Stimulated activated CD4-positive, alpha-beta T cell treated with anti-CD3 and anti-CD28 coated beads, Interleukin-12 subunit alpha, Interleukin-12 subunit beta, amount 100 ng/mL, for 48 hours (primary cell): Measurements from ENCODE around the gene FGGY.

Experiments used
- DNase-seq, 3 donors: peaks; one replicate each; pipeline ENCODE4 v3.0.0-alpha.2; 2020; ENCODE audit warnings: low read depth in 2 of 3, low spot score in 1 of 3

The FGGY gene

GRCh38 chr1:59314776-59315528 lies 18.1 kb downstream of the FGGY start:
- DNase-seq, result no peak

DNA sequence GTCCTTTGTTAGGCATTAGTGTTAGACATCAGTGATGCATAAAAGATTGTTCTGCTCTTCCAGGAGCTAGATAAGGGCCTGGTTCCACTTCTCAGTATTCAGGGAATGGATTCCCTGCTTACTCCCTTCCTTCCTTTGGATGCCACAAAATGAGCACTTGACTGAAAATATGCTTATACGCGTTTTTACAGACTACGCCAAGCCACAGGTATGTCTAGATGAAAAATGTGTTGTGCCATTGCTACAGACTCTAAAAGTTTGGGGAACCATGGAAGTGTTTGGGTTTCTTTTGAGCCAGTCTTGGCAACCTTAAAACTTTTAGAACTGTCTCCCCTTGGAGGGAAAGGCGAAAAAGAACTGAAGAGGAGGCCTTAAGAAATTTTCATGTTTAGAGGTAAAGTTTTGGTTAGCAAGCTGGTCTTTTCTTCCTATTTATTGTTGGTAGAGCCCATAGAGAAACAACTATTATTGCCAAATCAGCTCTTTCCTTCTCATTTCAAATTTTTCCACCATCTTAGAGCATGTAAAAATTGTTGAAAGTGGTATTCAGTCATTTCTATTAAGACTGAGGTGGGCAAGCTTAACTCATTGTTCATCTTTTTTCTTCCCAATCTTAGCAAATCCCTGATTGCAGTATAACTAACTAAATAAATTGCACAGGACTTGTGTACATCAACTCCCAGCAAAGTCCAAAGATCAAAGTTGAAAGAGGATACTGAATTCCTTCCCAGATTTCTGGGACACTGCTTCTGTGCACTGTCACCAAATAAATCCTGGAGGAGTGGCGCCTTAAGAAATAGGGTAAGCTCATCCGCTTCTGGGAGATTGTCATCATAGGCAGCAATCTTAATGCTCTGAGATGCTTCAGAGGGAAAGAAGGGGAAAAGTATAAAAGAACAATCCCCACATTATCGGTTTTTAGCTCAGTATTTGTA lies 18.9 kb downstream of the FGGY start:
- DNase-seq, result no peak

DNA sequence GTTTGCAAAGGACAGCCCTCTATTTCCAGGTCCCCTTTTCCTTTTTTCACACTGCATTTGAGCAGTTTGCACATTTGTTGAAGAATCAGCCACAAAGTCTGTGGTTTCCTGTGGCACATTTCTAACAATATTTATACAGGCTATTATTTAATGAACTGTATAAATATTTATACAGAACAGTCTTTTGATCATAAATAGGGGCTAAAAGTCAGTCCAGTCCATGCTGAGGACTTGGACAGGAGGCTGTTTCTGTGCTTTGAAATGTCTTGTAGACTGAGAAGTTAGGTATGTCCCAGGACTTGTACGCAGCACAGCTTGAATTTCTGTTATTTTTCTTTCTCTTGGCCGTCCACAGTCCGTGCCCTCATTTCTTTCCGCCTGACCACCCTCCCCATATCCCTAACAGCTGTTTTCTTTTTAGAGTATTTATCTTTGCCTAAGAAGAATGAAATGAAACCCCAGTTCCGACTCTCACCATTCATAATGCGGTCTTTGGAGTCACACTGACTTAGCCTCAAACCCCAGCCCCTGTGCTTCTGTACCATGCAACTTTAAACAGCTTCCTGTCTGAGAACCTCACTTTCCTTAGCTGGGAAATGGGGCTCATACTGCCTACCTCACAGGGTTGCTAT lies 19.7 kb downstream of the FGGY start:
- DNase-seq, result no peak

DNA sequence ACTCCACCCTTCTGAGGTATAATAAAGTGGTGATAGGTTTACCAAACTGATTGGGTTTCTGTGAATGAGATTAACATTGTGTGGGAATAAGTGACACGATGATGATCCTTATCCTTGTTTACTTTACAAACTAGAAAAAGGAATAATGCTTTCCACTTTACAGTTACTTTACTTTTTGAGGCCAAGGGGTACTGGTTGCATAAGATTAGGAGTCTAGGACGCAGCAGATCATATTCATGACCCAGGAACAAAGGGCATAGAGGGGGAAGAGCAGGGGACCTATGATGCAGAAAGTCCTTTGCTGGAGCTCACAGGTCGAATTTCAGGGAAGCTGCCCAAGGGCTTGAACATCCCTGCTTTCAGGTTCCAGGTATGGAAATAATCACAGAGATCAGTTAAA lies 20.4 kb downstream of the FGGY start:
- DNase-seq, result no peak

GRCh38 chr1:59317780-59318179 lies 20.9 kb downstream of the FGGY start:
- no peak for DNase-seq

DNA sequence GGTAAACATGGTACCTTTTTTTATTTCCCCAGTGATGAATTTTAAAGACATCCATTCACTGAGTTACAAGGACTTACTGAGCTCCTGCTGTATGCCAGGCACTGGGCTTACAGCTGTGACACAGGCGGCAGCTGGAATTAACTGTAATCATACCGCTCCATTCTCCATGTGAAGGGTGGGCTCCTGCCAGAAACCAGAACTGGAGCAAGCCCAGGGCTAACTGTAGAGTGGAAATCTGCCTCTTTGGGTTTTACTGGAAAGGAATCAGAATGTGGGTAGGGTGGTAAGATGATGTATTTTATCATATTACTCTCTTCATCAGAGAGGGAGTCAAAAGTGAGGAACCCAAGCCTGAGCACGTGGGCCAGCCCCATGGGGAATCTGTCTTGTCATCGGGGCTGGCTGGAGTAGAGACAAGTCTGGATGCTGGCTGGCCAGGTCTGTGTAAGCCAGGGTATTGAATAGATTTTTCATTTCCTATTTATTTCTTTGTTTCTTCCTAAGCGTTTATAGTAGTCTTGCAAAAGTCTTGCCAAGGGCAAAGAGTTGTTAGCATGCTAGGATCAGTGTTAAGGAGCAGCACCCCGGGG lies 21.5 kb downstream of the FGGY start:
- no peak for DNase-seq

GRCh38 chr1:59322394-59322793 lies 25.5 kb downstream of the FGGY start:
- no peak for DNase-seq

GRCh38 chr1:59322814-59323213 lies 25.9 kb downstream of the FGGY start:
- no peak for DNase-seq

DNA sequence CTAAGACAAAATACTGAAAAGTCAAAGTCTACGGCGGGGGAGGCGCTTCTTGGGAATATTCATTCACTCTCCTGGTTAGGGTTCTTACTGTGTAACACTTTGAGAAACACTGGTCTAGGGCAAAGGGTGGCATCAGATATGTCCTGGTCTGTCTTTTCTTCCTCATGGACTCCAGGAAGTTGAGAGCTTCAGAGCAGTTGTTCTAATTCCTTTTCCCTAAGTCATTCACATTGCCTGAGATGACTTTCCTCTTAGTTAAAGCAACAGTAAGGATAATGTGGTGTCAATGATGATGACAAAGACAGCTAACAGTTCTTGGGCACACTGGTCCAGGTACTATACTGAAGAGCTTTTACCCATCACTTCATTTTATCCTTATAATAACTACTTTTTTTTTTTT lies 27.0 kb downstream of the FGGY start:
- DNase-seq, result no peak

- no peak for DNase-seq
Observed at GRCh38 chr1:59328353-59328752, 31.5 kb downstream of the FGGY start.

DNA sequence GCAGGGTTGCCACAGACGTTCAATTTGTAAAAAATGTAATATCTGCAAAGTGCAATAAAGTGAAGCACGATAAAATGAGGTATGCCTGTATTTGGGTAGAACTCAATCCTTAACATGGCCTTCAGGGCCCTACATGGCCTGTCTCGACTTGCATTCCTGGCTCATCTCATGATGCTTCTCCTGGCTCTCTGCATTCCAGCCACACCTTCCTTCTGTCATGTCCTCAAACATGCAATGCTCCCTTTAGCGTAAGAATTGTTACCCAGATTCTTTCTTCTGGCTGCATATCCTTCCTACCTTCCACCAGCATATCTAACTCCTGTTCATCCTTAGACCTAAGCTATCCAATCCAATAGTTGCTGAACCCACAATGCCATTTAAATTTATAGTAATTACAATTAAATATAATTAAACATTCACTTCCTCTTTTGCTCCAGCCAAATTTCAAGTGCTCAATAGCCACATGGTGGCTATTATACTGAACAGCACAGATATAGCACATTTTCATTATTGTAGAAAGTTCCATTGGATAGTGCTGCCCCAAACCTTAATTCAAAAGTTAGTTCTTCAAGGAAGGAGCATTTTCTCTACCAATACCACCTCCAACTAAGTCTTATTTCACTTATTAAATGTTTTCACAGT lies 32.6 kb downstream of the FGGY start:
- no peak for DNase-seq

DNA sequence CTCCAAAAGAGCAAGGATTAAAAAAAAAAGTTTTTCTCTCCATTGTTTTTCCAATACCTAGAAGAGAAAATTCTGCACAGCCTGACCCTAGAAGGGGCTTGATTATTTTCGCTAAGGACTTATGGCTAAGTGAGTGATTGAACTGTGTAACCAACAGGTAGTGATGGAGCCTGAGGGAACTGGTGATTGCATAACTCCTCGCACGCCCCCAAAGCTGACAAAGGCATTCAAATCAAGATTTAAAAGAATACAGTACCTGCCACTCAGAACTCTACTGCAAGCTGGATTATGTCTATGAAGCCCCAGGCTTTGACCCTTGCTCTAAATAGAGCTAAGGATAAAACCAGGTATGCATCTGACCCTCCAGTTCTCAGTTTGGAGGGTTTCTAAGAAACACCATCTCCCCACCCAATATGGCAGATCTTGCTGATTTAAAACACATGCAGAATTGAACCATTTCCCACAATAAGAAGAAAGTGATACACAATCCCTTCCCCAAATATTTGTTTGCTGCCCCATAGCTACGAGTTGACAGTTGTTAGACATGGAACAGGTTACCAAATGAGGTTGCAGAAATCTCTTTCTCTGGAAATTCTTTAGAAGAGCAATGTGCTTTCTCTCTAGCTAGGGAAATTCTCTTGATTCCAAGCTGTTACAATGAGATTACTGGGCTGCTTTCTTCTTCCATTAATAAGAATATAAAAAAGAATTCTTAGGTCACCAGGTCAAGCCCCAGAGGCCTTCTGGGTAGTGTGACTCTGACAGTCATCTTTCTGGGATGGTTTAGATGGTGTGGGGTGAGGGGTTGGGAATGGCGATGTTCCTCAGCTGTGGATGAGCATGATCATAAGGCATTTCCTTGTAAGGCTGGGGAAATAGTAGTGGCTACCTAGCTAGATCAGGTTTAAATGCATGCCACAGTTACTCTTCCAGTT lies 35.1 kb downstream of the FGGY start:
- DNase-seq, result no peak

- DNase-seq, result peak in 2 of 3 donors; percentile 3 to 5
Observed at GRCh38 chr1:59332983-59333382, 36.1 kb downstream of the FGGY start.

DNA sequence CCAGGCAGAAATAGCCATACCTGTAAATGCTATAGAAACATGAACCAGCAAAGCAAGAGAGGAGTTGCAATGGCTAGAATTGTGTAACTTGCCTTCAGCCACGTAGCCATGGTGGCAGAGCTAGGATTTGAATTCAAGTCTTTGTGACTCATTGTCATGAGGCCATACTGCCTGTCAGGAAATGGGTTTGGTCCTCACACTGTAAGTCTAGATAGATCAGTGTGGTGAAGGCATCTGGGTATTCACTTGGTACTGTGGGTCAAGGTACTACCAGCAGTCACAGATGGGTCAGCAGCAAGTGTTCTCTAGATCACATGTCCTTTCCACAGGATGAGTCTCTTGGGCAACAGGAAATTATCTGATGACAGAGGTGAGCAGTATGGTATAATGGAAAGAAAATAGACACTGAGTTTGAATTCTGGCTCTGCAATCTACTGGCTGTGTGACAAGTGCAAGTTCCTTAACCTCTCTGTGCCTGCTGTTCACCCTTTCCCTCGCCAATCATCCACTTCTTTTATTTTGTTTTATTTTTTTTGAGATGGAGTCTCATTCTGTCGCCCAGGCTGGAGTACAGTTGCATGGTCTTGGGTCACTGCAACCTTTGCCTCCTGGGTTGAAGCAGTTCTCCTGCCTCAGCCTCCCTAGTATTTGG lies 36.9 kb downstream of the FGGY start:
- no peak for DNase-seq

GRCh38 chr1:59340411-59341307 lies 43.8 kb downstream of the FGGY start:
- DNase-seq, result no peak

- no peak for DNase-seq
Observed at GRCh38 chr1:59342801-59343575, 46.1 kb downstream of the FGGY start.

GRCh38 chr1:59343576-59343840 lies 46.6 kb downstream of the FGGY start:
- no peak for DNase-seq

DNA sequence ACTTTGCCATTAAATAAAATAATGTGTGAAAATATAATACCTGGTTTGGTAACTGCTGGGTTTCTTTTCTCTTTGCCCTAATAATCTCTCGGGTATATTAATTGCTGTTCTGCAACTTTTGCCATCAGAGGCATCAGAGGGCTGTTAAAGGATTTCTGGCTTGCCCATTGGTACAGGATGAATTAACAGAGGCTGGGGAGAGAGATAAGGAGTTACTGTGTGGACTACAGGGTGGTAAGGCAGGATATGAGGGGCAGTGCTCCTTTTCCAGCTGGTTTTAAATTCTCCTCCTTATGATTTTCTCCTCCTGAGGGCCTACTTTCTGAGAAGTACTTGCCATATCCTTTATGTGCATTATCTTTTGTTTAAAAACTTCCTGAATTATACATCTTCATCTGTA lies 48.3 kb downstream of the FGGY start:
- no peak for DNase-seq
